SU-DHL-6 (cell line): ENCODE data around the gene SH3BP5.

Experiments
- EZH2phosphoT487 ChIP-seq: fragments of 200-600 bp; sonication (generic), shearing (Covaris generic); conservative IDR thresholded peaks from 2 replicates; pipeline ENCODE4 v1.6.1; 2018; ENCODE audit warnings: mild to moderate bottlenecking, antibody characterized with exemption, low read length, moderate library complexity, mixed read lengths
- TF ChIP-seq, protein P1 (sequence below): fragments of 200-600 bp; sonication (generic); IDR thresholded peaks from one replicate; pipeline ENCODE4 v1.5.1; 2017; ENCODE audit warnings: antibody characterized with exemption, mild to moderate bottlenecking, low read length, moderate library complexity; ENCODE audit not compliant: insufficient read depth, poor library complexity, severe bottlenecking

DNA sequence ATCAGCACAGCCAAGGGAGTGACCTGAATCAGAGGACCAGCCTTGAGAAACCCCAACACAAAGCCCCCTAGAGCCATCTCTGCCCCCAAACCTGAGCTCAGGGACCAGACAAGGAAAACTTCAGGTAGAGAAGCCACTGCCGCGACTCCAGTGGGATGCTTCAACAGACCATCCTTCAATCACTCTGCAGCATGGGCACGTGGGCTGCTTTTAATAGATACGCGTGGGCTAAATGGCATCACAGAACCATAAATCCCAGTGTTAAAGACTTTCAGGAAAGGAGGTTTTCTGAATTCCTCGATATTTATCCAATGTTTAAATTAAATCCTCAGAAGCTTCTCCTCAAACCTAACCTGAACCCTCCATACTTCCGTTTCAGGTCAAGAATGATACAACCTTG lies 30.6 kb downstream of the SH3BP5 start:
- TF ChIP-seq, protein P1, sequence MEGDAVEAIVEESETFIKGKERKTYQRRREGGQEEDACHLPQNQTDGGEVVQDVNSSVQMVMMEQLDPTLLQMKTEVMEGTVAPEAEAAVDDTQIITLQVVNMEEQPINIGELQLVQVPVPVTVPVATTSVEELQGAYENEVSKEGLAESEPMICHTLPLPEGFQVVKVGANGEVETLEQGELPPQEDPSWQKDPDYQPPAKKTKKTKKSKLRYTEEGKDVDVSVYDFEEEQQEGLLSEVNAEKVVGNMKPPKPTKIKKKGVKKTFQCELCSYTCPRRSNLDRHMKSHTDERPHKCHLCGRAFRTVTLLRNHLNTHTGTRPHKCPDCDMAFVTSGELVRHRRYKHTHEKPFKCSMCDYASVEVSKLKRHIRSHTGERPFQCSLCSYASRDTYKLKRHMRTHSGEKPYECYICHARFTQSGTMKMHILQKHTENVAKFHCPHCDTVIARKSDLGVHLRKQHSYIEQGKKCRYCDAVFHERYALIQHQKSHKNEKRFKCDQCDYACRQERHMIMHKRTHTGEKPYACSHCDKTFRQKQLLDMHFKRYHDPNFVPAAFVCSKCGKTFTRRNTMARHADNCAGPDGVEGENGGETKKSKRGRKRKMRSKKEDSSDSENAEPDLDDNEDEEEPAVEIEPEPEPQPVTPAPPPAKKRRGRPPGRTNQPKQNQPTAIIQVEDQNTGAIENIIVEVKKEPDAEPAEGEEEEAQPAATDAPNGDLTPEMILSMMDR = no peak
- TF ChIP-seq EZH2phosphoT487 = no peak
